Measurements from ENCODE around the gene TLR9. TPM values are rescaled to one million over a fixed set of nuclear protein-coding genes. Genes with fewer than 3 reads are reported as not detected.

TLR9 gene
- total and polyA plus RNA-seq, 9 of the 15 experiments (the other 6 are each of a cell fraction or from before 2014, with no cell fraction given): not detected

DNA sequence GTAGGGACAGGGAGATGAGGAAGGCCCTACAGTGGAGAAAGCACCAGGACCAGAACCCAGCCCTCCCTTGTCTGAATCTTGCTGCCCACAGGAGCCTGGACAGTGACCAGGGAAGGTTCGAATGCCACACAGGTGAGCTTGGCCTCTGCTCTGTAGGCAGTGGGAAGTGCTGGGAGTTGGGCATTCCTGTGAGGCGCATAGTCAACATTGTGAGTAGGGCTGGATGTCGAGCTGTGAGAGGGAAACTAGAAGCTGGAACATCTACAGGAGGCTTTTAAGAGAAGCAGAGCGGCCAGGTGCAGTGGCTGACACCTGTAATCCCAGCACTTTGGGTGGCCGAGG is 47.8 kb downstream of the TLR9 start:
- Histone ChIP-seq H3K79me2 (ENCODE audit: control insufficient read depth, insufficient read depth, low read length) (no peaks in the 10 kb centered on the region), H3K4me2 (ENCODE audit: insufficient read depth, low read length) (no peak overlapping the region), H3K27me3 (ENCODE audit: control insufficient read depth in 2 of 2, insufficient read depth in 2 of 2, low read length in 2 of 2) (no peaks in the 10 kb centered on the region), H3K4me3 (no peak overlapping the region), H3K9ac (ENCODE audit: insufficient read depth in 1 of 2, low read depth in 2 of 2, low read length in 2 of 2) (no peak overlapping the region), H3K4me1 (replicated peaks in 1 of 2; ENCODE audit: control insufficient read depth in 2 of 2, insufficient read depth in 2 of 2, low read length in 2 of 2) (peaks cover 13 to 33% of the 10 kb centered on the region in 2 experiments; a peak in 4 of 5 replicates), H3K27ac (ENCODE audit: extremely low read depth, low read depth, low read length) (no peak overlapping the region), H4K20me1 (replicated peaks; ENCODE audit: control insufficient read depth, insufficient read depth, low read length) (no peaks in the 10 kb centered on the region), H3K36me3 (ENCODE audit: control insufficient read depth, insufficient read depth, low read length) (no peaks in the 10 kb centered on the region), H3K9me1 (ENCODE audit: control insufficient read depth, insufficient read depth, low read length) (no peaks in the 10 kb centered on the region), H2AFZ (ENCODE audit: low read depth, low read length) (no peak overlapping the region), H3K9me3 (replicated peaks; ENCODE audit: control insufficient read depth, insufficient read depth, low read depth, low read length) (no peaks in the 10 kb centered on the region)
- POLR2A ChIA-PET: interaction anchor here (0.6 to 1.2 kb wide), 2 partner anchors 16 to 55 kb away, joined by 3 read pairs; no protein-coding TSS in a partner anchor
- in situ Hi-C loops (cut with MboI) (no loop called here), intact Hi-C loops (cut with micrococcal nuclease) (no loop called here)
- DNase-seq (ENCODE audit: extremely low read depth in 1 of 4, low spot score in 3 of 4) (no peak), ATAC-seq (no peak), FAIRE-seq (no peak)
- WGBS (ENCODE audit: insufficient coverage, low coverage, missing lambda C conversion rate): 76% methylated on average over 4 of the region's 5 CpGs
- no peak for TF ChIP-seq ZNF197 (CRISPR knock-in tag; IDR thresholded peaks at IDR 0.05; ENCODE audit: low read depth)
- TF ChIP-seq, protein P1, sequence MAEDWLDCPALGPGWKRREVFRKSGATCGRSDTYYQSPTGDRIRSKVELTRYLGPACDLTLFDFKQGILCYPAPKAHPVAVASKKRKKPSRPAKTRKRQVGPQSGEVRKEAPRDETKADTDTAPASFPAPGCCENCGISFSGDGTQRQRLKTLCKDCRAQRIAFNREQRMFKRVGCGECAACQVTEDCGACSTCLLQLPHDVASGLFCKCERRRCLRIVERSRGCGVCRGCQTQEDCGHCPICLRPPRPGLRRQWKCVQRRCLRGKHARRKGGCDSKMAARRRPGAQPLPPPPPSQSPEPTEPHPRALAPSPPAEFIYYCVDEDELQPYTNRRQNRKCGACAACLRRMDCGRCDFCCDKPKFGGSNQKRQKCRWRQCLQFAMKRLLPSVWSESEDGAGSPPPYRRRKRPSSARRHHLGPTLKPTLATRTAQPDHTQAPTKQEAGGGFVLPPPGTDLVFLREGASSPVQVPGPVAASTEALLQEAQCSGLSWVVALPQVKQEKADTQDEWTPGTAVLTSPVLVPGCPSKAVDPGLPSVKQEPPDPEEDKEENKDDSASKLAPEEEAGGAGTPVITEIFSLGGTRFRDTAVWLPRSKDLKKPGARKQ (CRISPR knock-in tag; IDR thresholded peaks at IDR 0.05): no peak
- TF ChIP-seq, protein P2, sequence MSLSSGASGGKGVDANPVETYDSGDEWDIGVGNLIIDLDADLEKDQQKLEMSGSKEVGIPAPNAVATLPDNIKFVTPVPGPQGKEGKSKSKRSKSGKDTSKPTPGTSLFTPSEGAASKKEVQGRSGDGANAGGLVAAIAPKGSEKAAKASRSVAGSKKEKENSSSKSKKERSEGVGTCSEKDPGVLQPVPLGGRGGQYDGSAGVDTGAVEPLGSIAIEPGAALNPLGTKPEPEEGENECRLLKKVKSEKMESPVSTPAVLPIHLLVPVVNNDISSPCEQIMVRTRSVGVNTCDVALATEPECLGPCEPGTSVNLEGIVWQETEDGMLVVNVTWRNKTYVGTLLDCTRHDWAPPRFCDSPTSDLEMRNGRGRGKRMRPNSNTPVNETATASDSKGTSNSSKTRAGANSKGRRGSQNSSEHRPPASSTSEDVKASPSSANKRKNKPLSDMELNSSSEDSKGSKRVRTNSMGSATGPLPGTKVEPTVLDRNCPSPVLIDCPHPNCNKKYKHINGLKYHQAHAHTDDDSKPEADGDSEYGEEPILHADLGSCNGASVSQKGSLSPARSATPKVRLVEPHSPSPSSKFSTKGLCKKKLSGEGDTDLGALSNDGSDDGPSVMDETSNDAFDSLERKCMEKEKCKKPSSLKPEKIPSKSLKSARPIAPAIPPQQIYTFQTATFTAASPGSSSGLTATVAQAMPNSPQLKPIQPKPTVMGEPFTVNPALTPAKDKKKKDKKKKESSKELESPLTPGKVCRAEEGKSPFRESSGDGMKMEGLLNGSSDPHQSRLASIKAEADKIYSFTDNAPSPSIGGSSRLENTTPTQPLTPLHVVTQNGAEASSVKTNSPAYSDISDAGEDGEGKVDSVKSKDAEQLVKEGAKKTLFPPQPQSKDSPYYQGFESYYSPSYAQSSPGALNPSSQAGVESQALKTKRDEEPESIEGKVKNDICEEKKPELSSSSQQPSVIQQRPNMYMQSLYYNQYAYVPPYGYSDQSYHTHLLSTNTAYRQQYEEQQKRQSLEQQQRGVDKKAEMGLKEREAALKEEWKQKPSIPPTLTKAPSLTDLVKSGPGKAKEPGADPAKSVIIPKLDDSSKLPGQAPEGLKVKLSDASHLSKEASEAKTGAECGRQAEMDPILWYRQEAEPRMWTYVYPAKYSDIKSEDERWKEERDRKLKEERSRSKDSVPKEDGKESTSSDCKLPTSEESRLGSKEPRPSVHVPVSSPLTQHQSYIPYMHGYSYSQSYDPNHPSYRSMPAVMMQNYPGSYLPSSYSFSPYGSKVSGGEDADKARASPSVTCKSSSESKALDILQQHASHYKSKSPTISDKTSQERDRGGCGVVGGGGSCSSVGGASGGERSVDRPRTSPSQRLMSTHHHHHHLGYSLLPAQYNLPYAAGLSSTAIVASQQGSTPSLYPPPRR (CRISPR knock-in tag; IDR thresholded peaks at IDR 0.05; ENCODE audit: borderline replicate concordance): no peak
- no TSS peak for BruUV-seq (replicated peaks)
- CTCF ChIA-PET (ENCODE audit: low intra/inter-chr PET ratio): no interaction called here

Measured in K562 (cell line).